ENCODE results near the gene ARHGAP5. TPM values are rescaled to one million over a fixed set of nuclear protein-coding genes. Genes with fewer than 3 reads are reported as not detected.

The ARHGAP5 gene
- total and polyA plus RNA-seq, 2 donors from 2014 or later, result 17.7 to 142 TPM

DNA sequence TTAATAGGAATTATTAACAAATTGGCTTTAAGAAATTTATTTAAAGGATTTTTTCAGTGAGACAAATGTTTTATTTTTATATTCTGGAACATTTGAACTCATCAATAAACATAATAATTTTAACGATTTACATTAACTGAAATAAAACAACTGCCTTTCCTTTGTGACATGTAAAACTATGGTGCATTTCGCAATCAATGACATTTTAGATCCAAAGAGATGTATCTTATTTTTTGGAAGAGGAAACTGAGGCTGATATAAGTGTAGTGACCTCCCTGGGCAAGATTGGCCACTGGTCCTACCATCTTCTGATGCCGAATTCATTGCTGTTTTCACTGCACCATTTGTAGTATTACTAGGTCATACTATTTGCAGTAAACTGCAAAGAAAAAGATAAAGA, 128.4 kb downstream of the ARHGAP5 start:
- no peaks in the 10 kb centered on the region for H3K36me3 ChIP-seq (ENCODE audit: control insufficient read depth in 2 of 3, insufficient read depth in 3 of 3, low read length in 3 of 3)
- no peak overlapping the region for H3K27ac ChIP-seq (ENCODE audit: low read depth in 2 of 2, low read length in 2 of 2)
- H3K9me3 ChIP-seq (ENCODE audit: control insufficient read depth in 2 of 3, insufficient read depth in 1 of 3, low read length in 3 of 3), result no peaks in the 10 kb centered on the region
- no peak overlapping the region for H3K4me3 ChIP-seq (ENCODE audit: low read length in 3 of 3)
- no peak overlapping the region for H3K9ac ChIP-seq (ENCODE audit: low read length in 3 of 3)
- FAIRE-seq (no peak), DNase-seq (no peak)
- peaks cover 0 to 4% (median 0%) of the 10 kb centered on the region in 3 donors for H3K4me1 ChIP-seq (ENCODE audit: control insufficient read depth in 2 of 3, insufficient read depth in 2 of 3, low read depth in 1 of 3, low read length in 3 of 3)
- TF ChIP-seq, protein P1, sequence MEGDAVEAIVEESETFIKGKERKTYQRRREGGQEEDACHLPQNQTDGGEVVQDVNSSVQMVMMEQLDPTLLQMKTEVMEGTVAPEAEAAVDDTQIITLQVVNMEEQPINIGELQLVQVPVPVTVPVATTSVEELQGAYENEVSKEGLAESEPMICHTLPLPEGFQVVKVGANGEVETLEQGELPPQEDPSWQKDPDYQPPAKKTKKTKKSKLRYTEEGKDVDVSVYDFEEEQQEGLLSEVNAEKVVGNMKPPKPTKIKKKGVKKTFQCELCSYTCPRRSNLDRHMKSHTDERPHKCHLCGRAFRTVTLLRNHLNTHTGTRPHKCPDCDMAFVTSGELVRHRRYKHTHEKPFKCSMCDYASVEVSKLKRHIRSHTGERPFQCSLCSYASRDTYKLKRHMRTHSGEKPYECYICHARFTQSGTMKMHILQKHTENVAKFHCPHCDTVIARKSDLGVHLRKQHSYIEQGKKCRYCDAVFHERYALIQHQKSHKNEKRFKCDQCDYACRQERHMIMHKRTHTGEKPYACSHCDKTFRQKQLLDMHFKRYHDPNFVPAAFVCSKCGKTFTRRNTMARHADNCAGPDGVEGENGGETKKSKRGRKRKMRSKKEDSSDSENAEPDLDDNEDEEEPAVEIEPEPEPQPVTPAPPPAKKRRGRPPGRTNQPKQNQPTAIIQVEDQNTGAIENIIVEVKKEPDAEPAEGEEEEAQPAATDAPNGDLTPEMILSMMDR (IDR thresholded peaks at IDR 0.05; ENCODE audit: borderline replicate concordance, extremely low read depth, insufficient read depth), result no peak
- intact Hi-C loops (cut with DNase I), result no loop called here
- H3K27me3 ChIP-seq (ENCODE audit: control insufficient read depth, insufficient read depth, low read length), result no peaks in the 10 kb centered on the region

- Histone ChIP-seq H3K4me1 (ENCODE audit: control insufficient read depth in 2 of 3, insufficient read depth in 2 of 3, low read depth in 1 of 3, low read length in 3 of 3) (peaks cover 0 to 4% (median 0%) of the 10 kb centered on the region in 3 donors), H3K27me3 (ENCODE audit: control insufficient read depth, insufficient read depth, low read length) (no peaks in the 10 kb centered on the region), H3K36me3 (ENCODE audit: control insufficient read depth in 2 of 3, insufficient read depth in 3 of 3, low read length in 3 of 3) (no peaks in the 10 kb centered on the region), H3K9ac (ENCODE audit: low read length in 3 of 3) (no peak overlapping the region), H3K4me3 (ENCODE audit: low read length in 3 of 3) (no peak overlapping the region), H3K27ac (ENCODE audit: low read depth in 2 of 2, low read length in 2 of 2) (no peak overlapping the region), H3K9me3 (ENCODE audit: control insufficient read depth in 2 of 3, insufficient read depth in 1 of 3, low read length in 3 of 3) (no peaks in the 10 kb centered on the region)
- DNase-seq (no peak), FAIRE-seq (no peak)
- TF ChIP-seq, protein P1 (IDR thresholded peaks at IDR 0.05; ENCODE audit: borderline replicate concordance, extremely low read depth, insufficient read depth), result no peak
- intact Hi-C loops (cut with DNase I), result no loop called here
These were observed 128.9 kb downstream of the ARHGAP5 start for GRCh38 chr14:32205984-32206383.

GRCh38 chr14:32206552-32206951, 129.4 kb downstream of the ARHGAP5 start:
- no peak overlapping the region for H3K9ac ChIP-seq (ENCODE audit: low read length in 3 of 3)

More at GRCh38 chr14:32206552-32206951, 129.4 kb downstream of the ARHGAP5 start:
- Histone ChIP-seq H3K27me3 (ENCODE audit: control insufficient read depth, insufficient read depth, low read length) (no peaks in the 10 kb centered on the region), H3K4me1 (ENCODE audit: control insufficient read depth in 2 of 3, insufficient read depth in 2 of 3, low read depth in 1 of 3, low read length in 3 of 3) (peaks cover 0 to 4% (median 0%) of the 10 kb centered on the region in 3 donors), H3K9me3 (ENCODE audit: control insufficient read depth in 2 of 3, insufficient read depth in 1 of 3, low read length in 3 of 3) (no peaks in the 10 kb centered on the region), H3K4me3 (ENCODE audit: low read length in 3 of 3) (no peak overlapping the region), H3K27ac (ENCODE audit: low read depth in 2 of 2, low read length in 2 of 2) (no peak overlapping the region), H3K36me3 (ENCODE audit: control insufficient read depth in 2 of 3, insufficient read depth in 3 of 3, low read length in 3 of 3) (no peaks in the 10 kb centered on the region)
- TF ChIP-seq, protein P1 (IDR thresholded peaks at IDR 0.05; ENCODE audit: borderline replicate concordance, extremely low read depth, insufficient read depth), result no peak
- intact Hi-C loops (cut with DNase I), result no loop called here
- DNase-seq, result no peak
- no peak for FAIRE-seq

Measured in kidney (tissue), 14 donors.